HG03159 (cell line): Measurements from ENCODE around the gene DACT3.

Experiments used
- ATAC-seq: cut with Tn5 transposase; IDR thresholded peaks from one replicate; pipeline ENCODE4 v1.9.1; 2021; ENCODE audit warnings: mild to moderate bottlenecking, moderate library complexity; ENCODE audit not compliant: unreplicated experiment

Gene DACT3, protein sequence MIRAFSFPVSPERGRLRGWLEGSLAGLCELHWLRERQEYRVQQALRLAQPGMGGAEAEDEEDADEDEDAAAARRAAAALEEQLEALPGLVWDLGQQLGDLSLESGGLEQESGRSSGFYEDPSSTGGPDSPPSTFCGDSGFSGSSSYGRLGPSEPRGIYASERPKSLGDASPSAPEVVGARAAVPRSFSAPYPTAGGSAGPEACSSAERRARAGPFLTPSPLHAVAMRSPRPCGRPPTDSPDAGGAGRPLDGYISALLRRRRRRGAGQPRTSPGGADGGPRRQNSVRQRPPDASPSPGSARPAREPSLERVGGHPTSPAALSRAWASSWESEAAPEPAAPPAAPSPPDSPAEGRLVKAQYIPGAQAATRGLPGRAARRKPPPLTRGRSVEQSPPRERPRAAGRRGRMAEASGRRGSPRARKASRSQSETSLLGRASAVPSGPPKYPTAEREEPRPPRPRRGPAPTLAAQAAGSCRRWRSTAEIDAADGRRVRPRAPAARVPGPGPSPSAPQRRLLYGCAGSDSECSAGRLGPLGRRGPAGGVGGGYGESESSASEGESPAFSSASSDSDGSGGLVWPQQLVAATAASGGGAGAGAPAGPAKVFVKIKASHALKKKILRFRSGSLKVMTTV

DNA sequence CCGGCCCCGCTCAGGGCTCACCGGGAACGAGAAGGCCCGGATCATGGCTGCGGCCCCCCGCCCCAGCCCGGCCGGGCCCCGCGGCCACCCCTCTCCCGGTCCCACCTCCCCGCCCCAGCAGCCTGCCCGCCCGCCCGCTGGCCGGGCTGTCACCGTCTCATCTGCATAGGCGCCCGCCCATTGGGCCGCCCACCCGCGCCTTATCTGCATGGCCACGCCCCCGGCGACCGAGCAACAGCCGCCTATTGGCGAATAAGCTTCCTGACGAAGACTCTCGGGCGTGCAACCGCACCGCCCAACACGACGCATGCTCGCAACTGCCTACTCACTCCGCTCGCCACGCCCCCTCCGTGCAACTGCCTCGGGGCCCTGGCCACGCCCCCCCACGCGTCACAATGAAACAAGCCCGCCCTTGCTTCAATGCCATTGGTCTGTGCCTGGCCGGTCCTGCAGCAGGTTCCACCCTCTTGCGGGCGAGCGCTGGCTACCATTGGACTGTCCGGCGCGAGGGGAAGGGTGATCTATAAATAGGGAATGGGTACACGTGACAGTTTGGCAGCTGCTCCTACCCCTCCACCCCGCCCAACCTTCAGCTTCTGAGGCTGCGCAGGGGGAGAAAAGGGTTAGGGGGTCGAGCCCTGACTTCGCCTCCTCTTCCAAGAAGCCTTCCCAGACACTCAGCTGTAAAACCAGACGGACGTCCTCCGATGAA, at the start of gene DACT3:
Gene DACT3, minus strand, starts transcription at position 163 of the 712 bp plus-strand sequence. Its CDS starts 118 bp downstream, at position 45.
- ATAC-seq = peak; percentile 86

DNA sequence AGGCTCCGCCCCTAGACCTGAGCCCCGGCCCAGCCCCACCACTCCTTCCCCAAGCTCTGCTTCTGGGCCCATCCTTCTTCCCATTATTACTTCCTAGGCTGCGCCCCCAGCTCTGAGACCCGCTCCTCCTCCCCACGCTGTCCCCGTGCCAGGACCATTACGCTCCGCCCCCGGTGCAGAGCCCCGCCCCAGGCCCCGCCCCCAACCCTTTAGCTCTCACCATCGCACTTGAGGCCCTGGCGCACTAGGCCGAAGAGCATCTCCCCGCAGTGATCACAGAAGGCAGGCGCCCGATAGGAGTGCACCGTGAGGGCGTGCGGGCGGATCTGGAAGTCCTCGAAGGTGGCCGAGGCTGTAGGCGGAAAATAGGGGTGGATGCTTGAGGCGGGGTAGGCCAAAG, 49.7 kb upstream of the DACT3 start:
- ATAC-seq = no peak

DNA sequence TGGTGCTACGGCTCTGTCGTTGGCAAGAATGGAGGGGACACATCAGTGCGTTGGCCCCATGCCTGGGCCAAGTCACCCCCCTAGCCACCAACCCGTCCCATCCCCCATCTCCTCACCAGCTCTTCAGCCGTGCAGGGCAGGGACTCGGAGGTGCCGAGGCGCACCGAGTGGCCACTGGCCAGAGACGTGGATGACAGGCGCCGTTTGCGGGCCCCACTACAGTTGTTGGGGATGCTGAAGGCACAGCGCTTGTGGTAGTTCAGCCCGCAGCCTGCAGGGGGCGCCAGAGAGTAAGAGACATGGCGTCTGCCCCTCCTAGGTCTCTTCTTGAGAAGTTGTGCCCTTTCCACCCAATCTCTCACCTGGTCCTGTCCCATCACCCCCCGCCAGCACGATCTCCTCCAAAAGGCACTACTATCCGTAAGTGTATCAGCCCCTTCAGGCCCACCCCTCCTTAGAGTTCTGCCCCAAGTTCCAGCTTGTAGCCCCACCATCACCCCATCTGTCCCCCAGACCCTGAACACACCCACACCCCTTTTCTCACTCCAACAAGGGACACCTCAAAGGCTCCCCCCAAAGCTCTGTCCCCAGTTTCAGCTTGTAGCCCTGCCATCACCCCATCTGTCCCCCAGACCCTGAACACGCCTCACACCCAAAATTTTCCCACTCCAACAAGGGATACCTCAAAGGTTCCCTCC, 43.5 kb upstream of the DACT3 start:
- ATAC-seq = no peak

DNA sequence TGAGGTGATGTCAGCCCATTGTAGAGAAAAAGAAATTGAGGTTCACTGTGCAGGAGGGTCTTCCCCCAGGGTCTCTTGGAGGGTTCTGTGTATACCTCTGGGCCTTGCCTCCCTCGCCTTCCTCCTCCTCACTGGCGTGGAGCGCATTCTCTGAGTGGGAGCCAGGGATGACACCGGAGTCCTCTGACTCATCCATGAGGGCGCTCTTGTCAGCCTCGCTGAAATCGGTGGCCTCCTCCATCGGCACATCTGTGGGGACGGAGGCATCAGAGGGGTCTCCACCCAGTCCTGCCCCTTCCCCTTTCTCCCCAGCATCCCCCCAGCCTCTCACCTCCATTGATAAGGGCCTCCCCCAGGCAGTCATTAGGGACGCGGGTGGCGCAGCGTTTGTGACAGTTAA, 39.7 kb upstream of the DACT3 start:
- ATAC-seq = no peak

DNA sequence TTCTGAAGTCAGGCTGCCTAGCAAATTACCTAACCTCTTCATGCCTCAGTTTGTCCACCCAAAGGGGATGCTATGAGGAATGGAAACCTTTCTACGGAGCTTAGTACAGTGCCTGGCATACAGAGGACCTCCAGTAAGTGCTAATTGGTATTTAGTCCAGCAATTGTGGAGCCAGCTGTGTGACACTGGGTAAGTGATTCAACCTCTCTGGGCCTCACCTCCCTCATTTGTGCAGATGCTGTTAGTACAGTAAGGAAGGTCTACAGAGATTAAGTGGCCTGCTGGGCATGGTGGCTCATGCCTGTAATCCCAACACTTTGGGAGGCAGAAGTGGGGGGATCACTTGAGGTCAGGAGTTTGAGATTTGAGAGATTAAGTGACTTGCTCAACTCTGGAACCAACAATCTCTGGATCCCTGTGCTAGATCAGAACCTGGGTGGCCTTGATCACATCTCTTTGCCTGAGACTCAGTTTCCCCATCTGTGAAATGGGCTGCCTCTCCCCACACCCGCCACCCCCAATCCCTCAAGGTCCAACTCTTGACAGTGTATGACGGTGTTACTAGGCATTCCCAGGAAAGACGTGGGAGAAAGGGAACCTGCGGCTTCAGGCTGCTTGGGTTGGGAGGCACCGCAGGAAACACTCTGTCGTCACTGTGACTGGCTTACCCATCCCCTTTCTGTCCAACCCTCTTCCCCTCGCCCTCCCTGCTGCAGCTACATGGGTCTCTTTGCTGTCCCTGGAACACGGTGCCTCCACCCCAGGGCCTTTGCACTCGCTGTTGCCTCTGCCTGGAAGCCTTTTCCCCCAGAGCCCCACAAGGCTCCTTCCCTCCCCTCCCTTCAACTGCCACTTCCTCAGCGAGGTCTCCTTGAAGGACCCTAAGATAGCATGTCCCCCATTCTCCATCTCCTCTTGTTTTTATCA, 37.7 kb upstream of the DACT3 start:
- ATAC-seq = no peak

DNA sequence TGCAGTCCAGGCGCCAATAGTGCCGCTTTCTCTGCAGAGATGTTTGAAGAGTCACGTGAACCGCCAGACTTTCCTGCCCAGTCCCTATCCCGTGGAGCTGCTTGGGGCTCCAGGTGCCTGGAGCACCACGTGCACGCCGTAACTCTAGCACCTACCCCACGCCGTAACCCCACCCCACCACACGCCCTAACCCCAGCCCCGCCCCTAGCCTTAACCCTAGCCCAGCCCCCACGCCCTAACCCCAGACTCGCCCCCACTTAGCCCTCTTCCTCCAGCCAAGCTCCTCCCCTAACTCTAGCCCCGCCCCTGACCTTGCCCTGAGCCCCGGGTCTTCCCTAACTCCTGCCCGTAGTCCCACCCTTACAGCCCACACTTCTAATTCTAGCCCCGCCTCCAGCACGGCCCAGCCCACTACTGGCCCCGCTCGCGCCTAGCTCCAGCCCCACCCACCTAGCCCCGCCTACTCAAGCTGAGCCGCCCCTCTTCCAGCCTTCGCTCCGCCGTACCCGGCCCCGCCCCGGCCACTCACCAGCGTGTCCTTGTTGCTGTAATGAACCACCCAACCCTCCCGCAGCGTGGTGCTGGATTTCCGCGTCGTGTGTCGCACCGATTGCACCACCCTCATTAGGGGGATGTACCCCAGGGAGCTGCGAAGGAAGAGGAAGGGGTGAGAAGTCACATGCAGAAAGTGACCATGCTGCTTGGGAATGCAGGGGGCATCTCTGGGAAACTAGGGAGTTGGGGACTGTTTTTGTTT, 36.4 kb upstream of the DACT3 start:
- no peak for ATAC-seq

DNA sequence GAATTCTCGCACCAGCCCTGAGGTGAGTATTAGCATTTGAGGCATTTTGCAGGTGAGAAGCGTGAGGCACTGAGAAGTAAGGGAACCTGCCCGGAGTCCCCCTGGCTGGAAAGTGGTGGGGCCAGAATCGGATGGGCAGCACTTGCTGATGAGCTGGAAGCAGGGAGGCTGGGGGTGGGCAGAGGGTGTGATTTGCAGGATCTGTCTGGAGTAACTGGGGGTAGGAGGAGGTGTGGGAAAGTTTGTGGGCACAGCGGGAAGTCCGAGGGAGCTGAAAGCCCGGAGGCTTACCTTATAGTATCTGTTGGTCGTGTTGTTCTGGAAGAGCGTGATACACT, 35.9 kb upstream of the DACT3 start:
- ATAC-seq = no peak

DNA sequence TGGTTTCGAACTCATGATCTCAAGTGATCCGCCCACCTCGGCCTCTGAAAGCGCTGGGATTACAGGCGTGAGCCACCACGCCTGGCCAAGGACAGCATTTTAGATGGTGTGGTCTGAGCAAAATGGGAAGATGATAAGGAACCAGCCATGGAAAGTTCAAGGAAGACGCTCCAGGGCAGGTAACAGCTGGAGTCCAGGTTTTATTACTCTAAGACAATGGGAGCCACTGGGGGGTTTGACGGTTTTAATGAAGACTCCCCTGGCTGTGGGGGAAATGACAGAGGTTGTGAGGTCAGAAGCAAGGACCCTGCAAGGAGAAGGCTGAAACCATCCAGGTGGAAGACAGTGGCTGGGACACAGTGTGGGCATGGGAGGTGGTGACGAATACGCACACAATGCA, 35.1 kb upstream of the DACT3 start:
- no peak for ATAC-seq

DNA sequence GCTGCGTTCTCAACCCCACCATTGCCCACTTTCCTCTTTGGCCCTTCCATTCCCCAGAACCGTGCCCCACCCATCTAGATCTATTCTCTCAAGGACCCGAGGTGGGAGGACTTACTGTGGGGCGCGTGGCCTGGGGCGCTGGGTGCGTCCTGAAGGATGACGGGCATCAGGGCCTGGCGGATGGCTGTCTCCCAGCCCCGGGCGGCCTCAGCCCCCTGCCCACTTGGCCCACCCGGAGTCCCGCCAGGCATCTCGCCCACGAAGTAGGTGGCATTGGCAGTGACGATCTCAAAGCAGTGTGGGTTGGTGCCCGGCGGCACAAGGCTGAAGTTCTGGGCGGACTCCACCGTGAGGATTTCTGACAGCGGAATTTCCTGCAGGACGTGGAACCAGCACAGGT, 32.8 kb upstream of the DACT3 start:
- ATAC-seq = no peak

DNA sequence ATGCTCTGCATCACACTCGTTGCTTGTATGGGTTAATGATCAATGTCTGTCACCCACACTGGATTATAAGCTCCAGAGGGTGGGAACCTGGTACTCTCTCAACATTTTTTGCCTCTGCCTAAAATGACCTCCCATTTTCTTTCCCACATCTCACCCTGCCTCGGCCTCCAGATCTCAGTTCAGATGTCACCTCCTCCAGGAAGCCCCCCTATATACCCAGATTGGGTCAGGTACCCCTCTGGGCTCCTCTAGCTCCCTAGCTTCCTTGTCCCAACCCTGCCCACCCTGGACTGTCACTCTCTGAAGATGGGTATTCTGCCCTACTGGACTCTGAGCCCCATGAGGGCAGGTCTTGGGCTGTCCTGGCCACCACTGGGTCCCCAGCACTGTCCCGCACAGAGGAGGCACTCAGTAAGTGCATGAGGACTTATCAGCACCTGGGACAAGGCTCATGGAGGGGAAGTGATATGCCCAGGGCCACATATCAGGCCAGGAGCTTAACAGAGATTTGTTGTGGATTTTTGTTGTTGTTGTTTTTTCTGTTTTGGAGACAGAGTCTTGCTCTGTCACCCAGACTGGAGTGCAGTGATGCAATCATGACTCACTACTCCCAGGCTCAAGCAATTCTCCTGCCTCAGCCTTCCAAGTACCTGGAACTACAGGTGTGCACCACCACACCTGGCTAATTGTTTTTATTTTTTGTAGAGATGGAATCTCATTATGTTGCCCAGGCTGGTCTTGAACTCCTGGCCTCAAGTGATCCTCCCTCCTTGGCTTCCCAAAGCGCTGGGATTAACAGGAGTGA, 32.1 kb upstream of the DACT3 start:
- no peak for ATAC-seq

DNA sequence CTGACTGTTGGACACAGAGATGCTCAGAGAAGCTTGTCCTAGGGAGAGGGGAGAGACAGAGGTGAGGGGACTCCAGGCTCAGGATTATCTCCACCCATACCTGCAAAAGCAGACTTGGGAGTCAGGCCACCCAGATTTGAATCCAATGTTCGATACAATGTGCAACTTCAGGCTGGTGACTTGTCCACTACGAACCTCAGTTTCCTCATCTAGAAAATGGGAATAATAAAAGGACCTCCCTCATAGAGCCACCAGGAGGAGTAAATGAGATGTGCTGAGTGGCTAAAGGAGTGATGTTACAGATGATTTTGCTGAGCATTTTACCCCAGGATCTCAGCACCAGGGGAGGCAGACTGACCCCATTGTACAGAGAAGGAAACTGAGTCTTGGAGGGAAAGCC, 31.0 kb upstream of the DACT3 start:
- ATAC-seq = no peak

DNA sequence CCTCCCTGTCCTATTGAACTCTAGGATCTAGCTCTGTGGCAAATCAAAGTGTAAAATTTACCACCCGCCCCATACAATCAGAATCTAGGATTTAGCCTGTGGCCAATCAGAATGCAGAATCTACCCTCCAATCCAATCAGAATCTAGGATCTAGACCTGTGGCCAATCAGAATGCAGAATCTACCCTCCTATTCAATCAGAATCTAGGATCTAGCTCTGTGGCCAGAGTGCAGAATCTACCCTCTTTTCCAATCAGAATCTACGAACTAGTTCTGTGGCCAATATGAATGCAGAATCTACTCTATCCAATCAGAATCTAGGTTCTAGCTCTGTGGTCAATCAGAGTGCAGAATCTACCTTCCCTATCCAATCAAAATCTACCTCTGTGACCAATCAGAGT, 30.1 kb upstream of the DACT3 start:
- ATAC-seq = no peak

DNA sequence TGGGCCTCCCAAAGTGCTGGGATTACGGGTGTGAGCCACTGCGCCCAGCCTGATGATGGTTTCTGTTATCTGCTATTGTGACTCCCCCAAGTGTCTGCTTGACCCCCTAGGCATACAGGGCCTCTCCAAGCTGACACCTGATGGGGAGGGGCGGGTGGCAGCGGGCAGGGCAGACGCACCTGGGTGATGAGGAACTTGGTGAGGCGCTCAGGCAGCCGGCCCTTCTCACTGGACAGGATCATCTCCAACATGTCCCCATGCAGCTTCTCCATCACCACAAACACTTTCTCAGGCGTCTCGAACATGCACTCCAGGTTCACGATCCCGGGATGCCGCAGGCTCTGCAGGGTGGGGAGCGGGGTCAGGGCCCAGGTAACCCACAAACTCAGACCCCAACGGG, 28.4 kb upstream of the DACT3 start:
- ATAC-seq = no peak

DNA sequence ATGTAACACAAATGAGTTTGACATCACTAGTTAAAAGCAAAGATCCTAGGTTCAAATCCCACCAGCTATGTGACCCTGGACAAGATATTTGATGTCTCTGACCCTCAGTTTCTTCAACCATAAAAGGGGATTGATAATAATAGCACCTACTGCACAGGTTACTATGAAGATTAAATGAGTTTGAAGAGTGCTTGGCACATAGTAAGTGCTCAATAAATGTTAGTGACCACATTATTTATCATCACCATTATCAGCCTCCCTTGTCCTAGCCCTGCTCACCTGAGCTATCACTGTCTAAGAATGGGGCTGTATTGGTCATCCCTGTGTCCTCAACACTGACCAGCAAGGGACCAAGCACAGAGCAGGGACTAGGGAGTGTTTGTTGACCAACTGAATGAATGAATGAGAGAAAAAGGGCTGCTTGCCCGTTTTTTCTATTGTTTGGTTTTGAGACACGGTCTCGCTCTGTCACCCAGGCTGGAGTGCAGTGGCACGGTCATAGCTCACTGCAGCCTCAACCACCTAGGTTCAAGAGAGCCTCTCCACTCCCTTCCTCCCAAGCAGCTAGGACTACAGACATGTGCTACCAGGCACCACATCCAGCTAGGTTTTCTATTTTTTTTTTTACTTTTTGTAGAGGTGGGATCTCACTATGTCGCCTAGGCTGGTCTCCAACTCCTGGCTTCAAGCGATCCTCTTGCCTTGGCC, 26.6 kb upstream of the DACT3 start:
- no peak for ATAC-seq

DNA sequence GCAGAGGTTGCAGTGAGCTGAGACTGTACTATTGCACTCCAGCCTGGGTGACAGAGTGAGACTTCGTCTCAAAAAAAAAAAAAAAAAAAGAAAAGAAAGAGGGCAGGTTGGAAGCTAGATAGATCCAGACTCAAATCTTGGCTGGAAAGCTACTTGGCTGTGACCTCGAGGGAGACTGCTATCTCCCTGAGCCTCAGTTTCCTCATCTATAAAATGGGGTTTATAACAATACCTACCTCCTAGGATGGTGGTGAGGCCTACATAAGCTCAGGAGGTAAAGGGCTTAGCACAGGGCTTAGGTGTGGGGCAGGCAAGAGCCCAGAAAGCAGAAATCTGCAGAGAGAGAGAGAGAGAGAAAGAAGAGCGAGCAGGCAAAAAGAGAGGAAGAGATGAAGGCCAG, 24.2 kb upstream of the DACT3 start:
- ATAC-seq = no peak

DNA sequence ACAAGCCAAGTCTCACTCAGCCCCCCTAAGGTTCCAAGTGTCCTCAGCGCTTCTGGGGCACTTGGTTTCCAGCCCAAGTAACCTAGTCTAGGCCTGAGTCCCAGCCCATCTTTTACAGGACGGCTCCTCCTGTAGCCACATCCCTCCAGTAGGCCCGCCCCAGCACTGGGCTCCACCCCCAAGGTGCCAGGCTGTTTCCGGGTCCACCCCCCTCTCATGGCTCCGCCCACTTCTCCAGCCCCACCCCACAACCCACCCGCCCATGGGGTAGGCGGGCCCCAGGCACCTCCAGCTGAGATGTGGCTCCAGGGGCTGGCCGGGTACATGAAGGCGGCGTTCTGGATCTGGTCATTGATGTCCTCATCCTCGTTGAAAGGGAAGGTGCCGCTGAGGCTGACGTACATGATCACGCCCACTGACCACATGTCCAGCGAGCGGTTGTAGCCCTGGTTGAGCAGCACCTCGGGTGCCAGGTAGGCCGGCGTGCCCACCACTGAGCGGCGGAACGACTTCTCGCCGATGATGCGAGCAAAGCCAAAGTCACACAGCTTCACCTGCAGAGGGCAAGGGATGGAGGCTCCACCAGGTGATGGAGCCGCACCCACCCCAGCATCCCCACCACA, 17.2 kb upstream of the DACT3 start:
- no peak for ATAC-seq

DNA sequence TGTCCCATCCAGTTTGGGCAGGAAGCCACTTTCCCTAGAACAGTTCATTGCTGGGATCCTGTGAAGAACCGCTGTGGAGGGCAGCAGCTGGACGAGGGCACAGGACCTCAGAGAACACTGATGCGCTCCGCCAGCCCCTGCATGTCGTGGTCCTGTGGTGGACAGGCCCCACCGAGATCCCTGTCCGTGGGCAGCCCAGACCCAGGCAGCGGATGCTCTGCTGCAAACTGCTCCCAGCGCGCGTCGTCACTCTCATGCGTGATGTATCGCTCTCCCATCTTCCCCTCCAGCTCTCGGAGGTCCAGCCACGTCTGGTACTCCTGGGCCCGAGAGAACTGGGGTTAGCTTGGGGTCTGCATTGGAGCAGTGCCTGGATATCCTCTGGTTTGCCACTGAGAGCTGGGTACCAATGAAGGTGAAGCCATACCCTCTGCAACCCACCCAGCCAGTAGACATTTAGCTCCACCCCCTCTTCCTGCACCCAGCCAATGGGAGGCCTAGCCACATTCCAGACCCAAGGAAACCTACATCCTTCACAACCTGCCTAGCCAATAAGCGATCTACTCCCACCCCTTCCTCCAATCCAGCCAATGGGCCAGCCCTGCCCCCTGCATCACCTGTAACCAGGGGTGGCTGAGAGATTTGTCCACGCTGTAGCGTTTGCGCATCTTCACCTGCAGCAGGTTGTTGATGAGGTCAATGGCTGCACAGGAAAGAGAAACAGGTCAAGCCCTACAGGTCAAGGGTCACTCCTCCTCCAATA, 13.6 kb upstream of the DACT3 start:
- no peak for ATAC-seq
